H9 (cell line): ENCODE data around the gene SOX15. TPM values are rescaled to one million over a fixed set of nuclear protein-coding genes. Genes with fewer than 3 reads are reported as not detected.

Source experiments
- DNase-seq: peaks from one replicate; pipeline ENCODE4 v3.0.0-alpha.2; 2017
- H2AFZ ChIP-seq: one replicate; pipeline ENCODE4 v1.6.1; 2013; ENCODE audit warnings: mild to moderate bottlenecking, low read length, control low read depth, moderate library complexity
- H2AK5ac ChIP-seq: 2 replicates; pipeline ENCODE4 v1.6.1; 2013; ENCODE audit warnings: low read length, control low read depth, mixed read lengths; ENCODE audit not compliant: insufficient read length
- H2BK120ac ChIP-seq: one replicate; pipeline ENCODE4 v1.6.1; 2013; ENCODE audit warnings: low read depth, mild to moderate bottlenecking, low read length, control low read depth, inconsistent platforms; ENCODE audit not compliant: poor library complexity, severe bottlenecking
- H2BK12ac ChIP-seq: 2 replicates; pipeline ENCODE4 v1.6.1; 2013; ENCODE audit warnings: low read length, control low read depth, mixed read lengths, low read depth; ENCODE audit not compliant: insufficient read length
- H2BK15ac ChIP-seq: 2 replicates; pipeline ENCODE4 v1.6.1; 2013; ENCODE audit warnings: low read depth, low read length, control low read depth
- H2BK20ac ChIP-seq: one replicate; pipeline ENCODE4 v1.6.1; 2013; ENCODE audit warnings: low read depth, mild to moderate bottlenecking, low read length, control low read depth, inconsistent platforms; ENCODE audit not compliant: poor library complexity, severe bottlenecking
- H2BK5ac ChIP-seq: 2 replicates; pipeline ENCODE4 v1.6.1; 2013; ENCODE audit warnings: low read length, control low read depth, mixed read lengths; ENCODE audit not compliant: insufficient read length
- H3K14ac ChIP-seq: 2 replicates; pipeline ENCODE4 v1.6.1; 2013; ENCODE audit warnings: low read length, control low read depth; ENCODE audit not compliant: insufficient read depth
- H3K18ac ChIP-seq: 2 replicates; pipeline ENCODE4 v1.6.1; 2013; ENCODE audit warnings: low read depth, mild to moderate bottlenecking, mixed read lengths, low read length, control low read depth; ENCODE audit not compliant: insufficient read length
- H3K23ac ChIP-seq: 2 replicates; pipeline ENCODE4 v1.6.1; 2013; ENCODE audit warnings: low read length, control low read depth, mixed read lengths, low read depth; ENCODE audit not compliant: insufficient read length
- H3K23me2 ChIP-seq: 2 replicates; pipeline ENCODE4 v1.6.1; 2013; ENCODE audit warnings: low read depth, mild to moderate bottlenecking, mixed read lengths, low read length, control low read depth; ENCODE audit not compliant: insufficient read length, poor library complexity, severe bottlenecking
- H3K27ac ChIP-seq: 2 replicates; pipeline ENCODE4 v1.5.1; 2013; ENCODE audit warnings: low read length, control low read depth, mixed read lengths, low read depth; ENCODE audit not compliant: insufficient read length
- H3K27me3 ChIP-seq: 2 replicates; pipeline ENCODE4 v1.6.1; 2013; ENCODE audit warnings: low read length, control low read depth, inconsistent platforms; ENCODE audit not compliant: insufficient read depth
- H3K4ac ChIP-seq: 2 replicates; pipeline ENCODE4 v1.6.1; 2013; ENCODE audit warnings: low read depth, mild to moderate bottlenecking, control low read depth, inconsistent platforms, low read length, moderate library complexity
- H3K4me1 ChIP-seq: 2 replicates; pipeline ENCODE4 v1.6.1; 2013; ENCODE audit warnings: low read length, control low read depth, inconsistent platforms; ENCODE audit not compliant: insufficient read depth
- H3K4me2 ChIP-seq: 2 replicates; pipeline ENCODE4 v1.6.1; 2013; ENCODE audit warnings: low read length, control low read depth, mixed read lengths; ENCODE audit not compliant: insufficient read length, insufficient read depth
- H3K56ac ChIP-seq: 2 replicates; pipeline ENCODE4 v1.6.1; 2013; ENCODE audit warnings: low read depth, mild to moderate bottlenecking, mixed read lengths, low read length, control low read depth; ENCODE audit not compliant: insufficient read length
- H3K79me1 ChIP-seq: 2 replicates; pipeline ENCODE4 v1.6.1; 2013; ENCODE audit warnings: low read depth, mild to moderate bottlenecking, moderate library complexity, low read length, control low read depth, inconsistent platforms; ENCODE audit not compliant: insufficient read depth, poor library complexity, severe bottlenecking
- H3K79me2 ChIP-seq: 2 replicates; pipeline ENCODE4 v1.6.1; 2013; ENCODE audit warnings: low read length, control low read depth, inconsistent platforms; ENCODE audit not compliant: insufficient read depth
- H3K9ac ChIP-seq: 2 replicates; pipeline ENCODE4 v1.6.1; 2013; ENCODE audit warnings: low read length, control low read depth, mixed read lengths; ENCODE audit not compliant: insufficient read length; ENCODE audit errors: extremely low read depth
- H3K9me3 ChIP-seq: one replicate; pipeline ENCODE4 v1.6.1; 2013; ENCODE audit warnings: low read depth, low read length, inconsistent platforms; ENCODE audit not compliant: control insufficient read depth
- H3T11ph ChIP-seq: one replicate; pipeline ENCODE4 v1.6.1; 2013; ENCODE audit warnings: mild to moderate bottlenecking, low read length, control low read depth, inconsistent platforms
- H4K20me1 ChIP-seq: one replicate; pipeline ENCODE4 v1.6.1; 2013; ENCODE audit not compliant: control insufficient read depth, insufficient read length, insufficient read depth
- H4K5ac ChIP-seq: 2 replicates; pipeline ENCODE4 v1.6.1; 2013; ENCODE audit warnings: low read depth, mild to moderate bottlenecking, mixed read lengths, low read length, control low read depth; ENCODE audit not compliant: insufficient read length
- H4K8ac ChIP-seq: replicated peaks from 2 replicates; pipeline ENCODE4 v1.6.1; 2013; ENCODE audit warnings: low read length, control low read depth, mixed read lengths, low read depth; ENCODE audit not compliant: insufficient read length
- H4K91ac ChIP-seq: 2 replicates; pipeline ENCODE4 v1.6.1; 2013; ENCODE audit warnings: low read depth, mild to moderate bottlenecking, moderate library complexity, mixed read lengths, low read length, control low read depth; ENCODE audit not compliant: insufficient read length
- H3K27ac Mint-ChIP-seq, 3 experiments: 2 replicates in 2 of 3; 3 replicates in 1 of 3; pipeline ENCODE4 v1.8.0; 2020 to 2021; ENCODE audit warnings: mixed read lengths in 3 of 3, mild to moderate bottlenecking in 1 of 3, moderate library complexity in 1 of 3
- H3K27me3 Mint-ChIP-seq: 2 replicates; pipeline ENCODE4 v1.8.0; 2021; ENCODE audit warnings: low read depth, mild to moderate bottlenecking, moderate library complexity, mixed read lengths
- H3K36me3 Mint-ChIP-seq, 3 experiments: 2 replicates in 2 of 3; 3 replicates in 1 of 3; pipeline ENCODE4 v1.8.0; 2020 to 2021; ENCODE audit warnings: low read depth in 3 of 3, mixed read lengths in 3 of 3; ENCODE audit not compliant: insufficient read depth in 1 of 3
- H3K4me1 Mint-ChIP-seq, 2 experiments: 2 replicates each; pipeline ENCODE4 v1.8.0; 2020; ENCODE audit warnings: mixed read lengths in 2 of 2
- H3K4me3 Mint-ChIP-seq, 2 experiments: 2 replicates in 1 of 2; 3 replicates in 1 of 2; pipeline ENCODE4 v1.8.0; 2020 to 2021; ENCODE audit warnings: mild to moderate bottlenecking in 2 of 2, mixed read lengths in 2 of 2, moderate library complexity in 1 of 2
- H3K9me3 Mint-ChIP-seq, 2 experiments: 2 replicates in 1 of 2; 3 replicates in 1 of 2; pipeline ENCODE4 v1.8.0; 2020; ENCODE audit warnings: mild to moderate bottlenecking in 2 of 2, mixed read lengths in 2 of 2, moderate library complexity in 1 of 2
- CTCF ChIP-seq: fragments of 200-600 bp; sonication (generic); conservative IDR thresholded peaks from 3 replicates; pipeline ENCODE4 v1.8.0; 2021; ENCODE audit warnings: antibody characterized with exemption, mild to moderate bottlenecking
- WGBS: extraction: QIAGEN DNeasy Blood & Tissue Kit; methylation state at CpG from one replicate; pipeline ENCODE4 v1.1.7; 2013; ENCODE audit warnings: missing lambda C conversion rate, low lambda C conversion rate, mixed read lengths; ENCODE audit not compliant: insufficient read length; ENCODE audit errors: extremely low coverage; 5-methylcytosine and 5-hydroxymethylcytosine counted together
- total RNA-seq: library from RNA; stranded (reverse); gene quantifications from 2 replicates; pipeline ENCODE4 v1.2.1, GENCODE V29; 2021

The SOX15 gene
- total RNA-seq, 1 experiment from 2014 or later = 7.7 TPM

- H4K20me1 ChIP-seq = no peaks in the 10 kb centered on the region
- H3K23ac ChIP-seq = no peak overlapping the region
- no peak overlapping the region for H2BK120ac ChIP-seq
- H3K4me3 Mint-ChIP-seq = no peak overlapping the region; a peak in 1 of 5 replicates
- H2AK5ac ChIP-seq = no peak overlapping the region
- H4K91ac ChIP-seq = no peak overlapping the region
- H3K4ac ChIP-seq = no peak overlapping the region
- H3K14ac ChIP-seq = no peak overlapping the region
- peaks cover 3 to 7% of the 10 kb centered on the region in 2 experiments; a peak in 3 of 5 replicates for H3K9me3 Mint-ChIP-seq
- H4K5ac ChIP-seq = no peak overlapping the region
- H3K4me1 ChIP-seq = peaks cover 1% of the 10 kb centered on the region; the same call in 1 of the 2 replicates
- no peak overlapping the region for H3K9ac ChIP-seq
- H2BK20ac ChIP-seq = no peak overlapping the region
- peaks cover 4% of the 10 kb centered on the region for H3K79me1 ChIP-seq
- H3K27ac Mint-ChIP-seq = no peak overlapping the region
- no peak overlapping the region for H4K8ac ChIP-seq
- no CpG with 5 or more reads among the region's 5 CpGs for WGBS
- TF ChIP-seq CTCF = no peak
- no peaks in the 10 kb centered on the region for H3K27me3 ChIP-seq
- no peak overlapping the region for H2AFZ ChIP-seq
- no peak overlapping the region for H2BK15ac ChIP-seq
- H3K9me3 ChIP-seq = no peaks in the 10 kb centered on the region
- H3K4me1 Mint-ChIP-seq = peaks cover 16 to 17% of the 10 kb centered on the region in 2 experiments
- H3T11ph ChIP-seq = no peak overlapping the region
- H3K27ac ChIP-seq = no peak overlapping the region
- H2BK12ac ChIP-seq = no peak overlapping the region
- peaks cover 8% of the 10 kb centered on the region for H3K27me3 Mint-ChIP-seq
- peaks cover 5% of the 10 kb centered on the region for H3K23me2 ChIP-seq
- DNase-seq = no peak
- peaks cover 19% of the 10 kb centered on the region; the same call in 1 of the 2 replicates for H3K79me2 ChIP-seq
- H3K56ac ChIP-seq = no peak overlapping the region
- H3K18ac ChIP-seq = no peak overlapping the region
- H2BK5ac ChIP-seq = no peak overlapping the region
- peaks cover 49 to 87% (median 77%) of the 10 kb centered on the region in 3 experiments for H3K36me3 Mint-ChIP-seq
- H3K4me2 ChIP-seq = no peak overlapping the region
Observed at GRCh38 chr17:7569571-7569970, 20.3 kb downstream of the SOX15 start.
